Panc1 (cell line): ENCODE results near the gene HOXA10.

Experiments used
- POLR2AphosphoS5 ChIP-seq: IDR thresholded peaks from 2 replicates; pipeline ENCODE4 v1.6.1; 2012; ENCODE audit warnings: mild to moderate bottlenecking, low read depth, low read length, moderate library complexity
- SIN3A ChIP-seq: IDR thresholded peaks from 2 replicates; pipeline ENCODE4 v1.6.1; 2012; ENCODE audit warnings: low read depth, mild to moderate bottlenecking, low read length, moderate library complexity, borderline replicate concordance; ENCODE audit not compliant: insufficient read depth
- TCF7L2 ChIP-seq: IDR thresholded peaks from 2 replicates; pipeline ENCODE4 v1.6.1; 2011; ENCODE audit warnings: mild to moderate bottlenecking, low read depth, low read length, inconsistent platforms
- TF ChIP-seq, protein P1 (sequence below): fragments of 450-650 bp; IDR thresholded peaks from 2 replicates; pipeline ENCODE4 v1.5.1; 2017; ENCODE audit warnings: mild to moderate bottlenecking
- TF ChIP-seq, protein P2 (sequence below), 2 experiments: IDR thresholded peaks; 2 replicates each; pipeline ENCODE4 v1.6.1; 2011 to 2012; ENCODE audit warnings: low read depth in 2 of 2, control low read depth in 1 of 2, low read length in 1 of 2, mild to moderate bottlenecking in 1 of 2, moderate library complexity in 1 of 2; ENCODE audit not compliant: insufficient read depth in 1 of 2

DNA sequence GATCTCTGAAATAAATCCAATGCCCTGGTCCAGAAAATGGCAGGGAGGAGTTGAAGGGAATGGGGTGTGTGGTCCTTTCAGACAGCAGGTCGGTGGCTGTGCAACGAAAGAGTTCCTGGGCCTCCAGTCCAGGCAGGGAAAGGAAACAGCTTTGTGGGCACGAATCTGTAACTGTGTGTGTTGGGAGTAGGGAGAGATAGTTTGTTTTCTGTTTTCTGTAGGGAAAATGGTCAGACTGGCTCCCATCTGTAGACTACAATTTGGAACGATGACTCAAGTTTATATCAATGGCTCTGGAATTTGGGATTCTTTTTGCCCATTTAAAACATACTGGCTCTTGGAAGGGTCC lies 6.2 kb downstream of the HOXA10 start:
- TF ChIP-seq, protein P1, sequence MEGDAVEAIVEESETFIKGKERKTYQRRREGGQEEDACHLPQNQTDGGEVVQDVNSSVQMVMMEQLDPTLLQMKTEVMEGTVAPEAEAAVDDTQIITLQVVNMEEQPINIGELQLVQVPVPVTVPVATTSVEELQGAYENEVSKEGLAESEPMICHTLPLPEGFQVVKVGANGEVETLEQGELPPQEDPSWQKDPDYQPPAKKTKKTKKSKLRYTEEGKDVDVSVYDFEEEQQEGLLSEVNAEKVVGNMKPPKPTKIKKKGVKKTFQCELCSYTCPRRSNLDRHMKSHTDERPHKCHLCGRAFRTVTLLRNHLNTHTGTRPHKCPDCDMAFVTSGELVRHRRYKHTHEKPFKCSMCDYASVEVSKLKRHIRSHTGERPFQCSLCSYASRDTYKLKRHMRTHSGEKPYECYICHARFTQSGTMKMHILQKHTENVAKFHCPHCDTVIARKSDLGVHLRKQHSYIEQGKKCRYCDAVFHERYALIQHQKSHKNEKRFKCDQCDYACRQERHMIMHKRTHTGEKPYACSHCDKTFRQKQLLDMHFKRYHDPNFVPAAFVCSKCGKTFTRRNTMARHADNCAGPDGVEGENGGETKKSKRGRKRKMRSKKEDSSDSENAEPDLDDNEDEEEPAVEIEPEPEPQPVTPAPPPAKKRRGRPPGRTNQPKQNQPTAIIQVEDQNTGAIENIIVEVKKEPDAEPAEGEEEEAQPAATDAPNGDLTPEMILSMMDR = no peak
- no peak for TF ChIP-seq POLR2AphosphoS5
- TF ChIP-seq, protein P2, sequence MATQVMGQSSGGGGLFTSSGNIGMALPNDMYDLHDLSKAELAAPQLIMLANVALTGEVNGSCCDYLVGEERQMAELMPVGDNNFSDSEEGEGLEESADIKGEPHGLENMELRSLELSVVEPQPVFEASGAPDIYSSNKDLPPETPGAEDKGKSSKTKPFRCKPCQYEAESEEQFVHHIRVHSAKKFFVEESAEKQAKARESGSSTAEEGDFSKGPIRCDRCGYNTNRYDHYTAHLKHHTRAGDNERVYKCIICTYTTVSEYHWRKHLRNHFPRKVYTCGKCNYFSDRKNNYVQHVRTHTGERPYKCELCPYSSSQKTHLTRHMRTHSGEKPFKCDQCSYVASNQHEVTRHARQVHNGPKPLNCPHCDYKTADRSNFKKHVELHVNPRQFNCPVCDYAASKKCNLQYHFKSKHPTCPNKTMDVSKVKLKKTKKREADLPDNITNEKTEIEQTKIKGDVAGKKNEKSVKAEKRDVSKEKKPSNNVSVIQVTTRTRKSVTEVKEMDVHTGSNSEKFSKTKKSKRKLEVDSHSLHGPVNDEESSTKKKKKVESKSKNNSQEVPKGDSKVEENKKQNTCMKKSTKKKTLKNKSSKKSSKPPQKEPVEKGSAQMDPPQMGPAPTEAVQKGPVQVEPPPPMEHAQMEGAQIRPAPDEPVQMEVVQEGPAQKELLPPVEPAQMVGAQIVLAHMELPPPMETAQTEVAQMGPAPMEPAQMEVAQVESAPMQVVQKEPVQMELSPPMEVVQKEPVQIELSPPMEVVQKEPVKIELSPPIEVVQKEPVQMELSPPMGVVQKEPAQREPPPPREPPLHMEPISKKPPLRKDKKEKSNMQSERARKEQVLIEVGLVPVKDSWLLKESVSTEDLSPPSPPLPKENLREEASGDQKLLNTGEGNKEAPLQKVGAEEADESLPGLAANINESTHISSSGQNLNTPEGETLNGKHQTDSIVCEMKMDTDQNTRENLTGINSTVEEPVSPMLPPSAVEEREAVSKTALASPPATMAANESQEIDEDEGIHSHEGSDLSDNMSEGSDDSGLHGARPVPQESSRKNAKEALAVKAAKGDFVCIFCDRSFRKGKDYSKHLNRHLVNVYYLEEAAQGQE (IDR thresholded peaks at IDR 0.05; ENCODE audit: insufficient read depth in 1 of 2, low read depth in 2 of 2, low read length in 1 of 2) = no peak
- no peak for TF ChIP-seq SIN3A
- TF ChIP-seq TCF7L2 = no peak
